Stimulated activated CD4-positive, alpha-beta T cell treated with anti-CD3 and anti-CD28 coated beads, Interleukin-12 subunit alpha, Interleukin-12 subunit beta, amount 100 ng/mL, for 4 hours (primary cell): Measurements from ENCODE around the gene TEX51.

ENCODE experiments used
- DNase-seq: peaks from one replicate; pipeline ENCODE4 v3.0.0-alpha.2; 2020

Gene TEX51

DNA sequence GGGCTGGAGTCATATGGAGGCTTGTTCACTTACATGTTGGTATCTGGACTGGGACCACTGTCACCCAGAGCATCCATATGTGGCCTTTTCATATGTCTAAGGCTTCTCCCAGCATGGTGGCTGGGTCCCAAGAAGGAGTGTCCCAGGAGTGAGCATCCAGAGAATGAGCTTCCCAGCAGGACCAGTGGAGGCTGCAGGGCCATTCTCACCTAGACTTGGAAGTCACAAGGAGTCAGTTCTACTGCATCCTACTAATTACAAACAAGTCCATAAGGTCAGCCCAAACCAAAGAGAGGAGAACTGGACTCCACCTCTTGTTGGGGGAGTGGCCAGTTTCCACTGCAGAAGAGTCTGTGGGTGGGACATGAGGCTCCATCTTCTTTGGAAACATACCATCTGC, 5.1 kb upstream of the TEX51 start:
- DNase-seq = no peak

DNA sequence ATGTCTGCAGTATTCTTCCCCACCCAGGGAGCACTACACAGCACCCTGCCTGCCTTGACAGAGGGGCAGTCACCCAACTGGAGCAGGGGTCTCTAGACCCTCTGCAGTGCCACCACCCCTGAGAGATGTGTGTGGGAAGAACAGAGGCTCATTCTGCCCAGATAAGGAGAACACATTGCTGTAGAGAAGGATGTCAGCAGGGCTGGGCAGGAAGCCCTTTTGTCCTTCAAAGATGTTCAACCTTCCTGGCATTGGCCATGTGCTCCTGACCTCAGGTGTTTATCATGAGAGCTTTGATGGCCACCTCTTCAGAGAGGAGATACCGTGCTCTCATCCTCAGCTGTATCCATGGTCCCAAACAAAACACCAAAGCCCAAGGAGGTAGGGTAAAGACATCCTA, 4.6 kb upstream of the TEX51 start:
- DNase-seq = no peak

DNA sequence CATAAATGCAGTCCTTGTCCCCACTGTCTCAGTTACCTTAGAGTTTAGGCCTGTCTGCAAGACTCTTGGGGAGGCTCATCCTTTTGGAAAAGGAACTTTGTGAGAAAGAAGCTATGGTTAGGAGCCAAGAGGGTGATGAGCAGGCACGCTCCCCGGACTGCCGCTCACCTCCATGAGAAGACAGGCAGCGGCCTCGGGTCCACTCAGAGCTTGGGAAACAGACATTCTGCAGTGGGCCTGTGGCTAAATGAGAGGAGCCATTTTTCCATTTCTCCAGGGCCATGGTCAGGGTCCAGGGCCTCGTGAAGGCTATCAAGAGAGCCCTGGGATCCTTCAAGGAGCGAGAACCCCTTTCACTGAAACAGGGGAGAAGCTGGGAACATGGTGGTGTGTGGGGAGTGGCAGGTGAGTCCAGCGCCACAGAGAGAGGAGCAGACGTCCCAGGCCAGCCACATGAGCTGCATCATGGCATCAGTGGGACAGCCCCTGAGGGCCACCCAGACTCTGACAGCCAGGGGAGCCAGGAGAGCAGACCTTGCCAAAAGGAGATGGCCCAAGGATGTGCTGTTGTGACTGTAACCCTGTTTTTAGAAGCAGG, 4.0 kb upstream of the TEX51 start:
- no peak for DNase-seq

DNA sequence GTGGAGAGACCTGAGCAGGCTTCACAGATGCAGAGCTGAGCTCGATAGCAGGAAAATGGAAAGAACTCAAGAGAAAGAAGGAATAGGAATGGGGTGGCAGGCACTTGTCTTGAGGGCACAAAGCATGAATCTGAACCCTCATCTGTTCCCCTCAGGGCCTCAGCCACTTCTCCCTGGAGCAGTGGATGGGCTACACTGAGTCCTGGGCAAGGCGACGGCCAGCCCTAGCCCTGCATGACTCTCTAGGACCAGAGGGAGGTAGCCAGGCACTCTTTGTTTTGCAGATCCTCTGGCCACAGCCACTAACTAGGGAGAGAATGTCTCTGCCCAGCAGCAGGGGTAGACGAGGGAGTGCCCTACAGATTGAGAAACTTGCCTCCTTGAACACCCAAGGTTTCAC, 3.4 kb upstream of the TEX51 start:
- DNase-seq = no peak

DNA sequence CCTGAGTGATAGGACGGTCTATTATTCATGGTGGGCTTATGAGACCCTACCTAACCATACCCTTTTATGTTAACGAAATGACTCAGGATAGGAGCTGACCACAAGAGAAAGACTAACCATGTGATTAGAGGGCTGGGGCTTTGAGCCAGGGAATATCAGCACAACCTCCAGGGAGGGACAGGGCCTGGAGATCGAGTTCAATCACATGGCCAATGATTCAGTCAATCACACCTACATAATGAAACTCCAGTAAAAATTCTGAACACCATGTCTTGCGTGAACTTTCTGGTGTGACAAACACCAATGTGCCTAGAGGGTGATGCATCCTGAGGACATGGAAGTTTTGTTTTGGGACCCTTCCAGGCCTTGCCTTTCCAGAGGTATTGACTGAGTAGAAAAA, 2.2 kb upstream of the TEX51 start:
- DNase-seq = no peak

DNA sequence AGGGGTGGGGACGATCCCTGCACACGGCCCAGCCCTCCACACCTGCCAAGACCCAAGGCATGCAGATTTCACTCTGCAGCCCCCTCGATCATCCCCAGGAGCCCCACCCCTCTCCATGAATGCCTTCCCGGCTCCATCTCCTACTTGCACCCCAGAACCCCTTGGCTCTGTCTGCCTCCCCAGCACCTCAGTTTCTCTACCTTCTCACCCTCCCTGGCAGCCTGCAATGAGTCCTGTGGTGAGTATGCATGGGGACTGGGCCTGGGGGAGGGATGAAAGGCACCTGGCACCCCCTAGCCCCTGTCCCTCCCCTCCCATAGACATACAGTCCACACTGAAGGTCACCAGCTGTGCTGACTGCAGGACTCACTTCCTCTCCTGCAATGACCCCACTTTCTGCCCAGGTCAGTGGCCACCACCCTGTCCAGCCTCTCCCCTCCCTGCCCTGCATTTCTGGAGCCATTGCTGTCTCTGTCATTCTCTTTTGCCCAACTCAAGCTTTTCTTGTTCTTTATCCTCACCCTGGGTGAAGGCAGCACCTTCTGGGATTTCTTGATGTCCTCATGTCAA, 1.0 kb downstream of the TEX51 start:
- DNase-seq = no peak

DNA sequence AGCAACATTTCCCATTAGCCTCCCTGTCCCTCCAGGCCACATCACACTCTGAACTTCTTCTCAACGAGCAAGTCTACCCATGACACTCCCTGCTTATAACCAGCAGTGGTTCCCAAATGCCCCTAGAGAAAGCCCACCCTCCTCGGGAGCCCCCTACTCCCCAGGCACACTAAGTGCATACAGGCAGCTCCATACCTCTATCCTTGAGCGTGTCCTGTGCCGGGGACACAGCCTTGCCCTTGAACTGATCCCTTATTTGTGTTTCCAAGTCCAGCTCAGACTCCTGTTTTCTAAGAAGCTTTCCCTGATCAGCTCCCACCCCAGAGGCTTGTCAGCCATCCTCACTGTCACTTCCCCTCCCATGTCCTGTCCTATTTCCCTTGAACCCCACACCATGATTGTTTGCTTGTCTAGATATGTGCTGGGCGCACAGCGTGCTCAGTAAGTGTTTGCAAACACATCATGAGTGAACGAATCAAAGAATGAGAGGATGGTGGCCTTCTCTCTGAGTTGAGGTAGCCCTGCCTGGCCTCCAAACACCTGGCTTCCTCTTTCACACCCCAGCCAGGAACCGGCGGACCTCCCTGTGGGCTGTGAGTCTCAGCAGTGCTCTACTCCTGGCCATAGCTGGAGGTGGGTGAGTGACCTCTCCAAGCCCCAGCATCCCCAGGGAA, 2.1 kb downstream of the TEX51 start:
- no peak for DNase-seq

DNA sequence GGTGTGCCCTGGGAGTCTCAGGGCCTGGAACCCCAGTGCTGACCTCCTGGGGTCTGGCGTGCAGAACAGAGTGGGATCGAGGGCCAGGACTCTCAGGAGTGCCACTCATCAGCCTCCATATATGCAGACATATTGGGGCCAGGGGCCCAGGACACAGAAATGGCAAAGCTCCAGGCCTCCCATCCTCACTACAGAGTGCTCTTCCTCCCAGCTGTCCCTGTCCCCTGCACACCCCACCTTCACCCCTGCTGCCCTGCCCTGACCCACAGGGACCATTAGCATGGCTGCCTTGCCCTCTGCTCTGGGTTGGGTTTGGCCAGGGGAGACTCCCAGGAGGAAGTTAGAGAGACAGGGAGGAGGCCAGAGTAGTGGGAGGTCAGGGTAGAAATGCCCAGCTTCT, 2.8 kb downstream of the TEX51 start:
- DNase-seq = no peak

DNA sequence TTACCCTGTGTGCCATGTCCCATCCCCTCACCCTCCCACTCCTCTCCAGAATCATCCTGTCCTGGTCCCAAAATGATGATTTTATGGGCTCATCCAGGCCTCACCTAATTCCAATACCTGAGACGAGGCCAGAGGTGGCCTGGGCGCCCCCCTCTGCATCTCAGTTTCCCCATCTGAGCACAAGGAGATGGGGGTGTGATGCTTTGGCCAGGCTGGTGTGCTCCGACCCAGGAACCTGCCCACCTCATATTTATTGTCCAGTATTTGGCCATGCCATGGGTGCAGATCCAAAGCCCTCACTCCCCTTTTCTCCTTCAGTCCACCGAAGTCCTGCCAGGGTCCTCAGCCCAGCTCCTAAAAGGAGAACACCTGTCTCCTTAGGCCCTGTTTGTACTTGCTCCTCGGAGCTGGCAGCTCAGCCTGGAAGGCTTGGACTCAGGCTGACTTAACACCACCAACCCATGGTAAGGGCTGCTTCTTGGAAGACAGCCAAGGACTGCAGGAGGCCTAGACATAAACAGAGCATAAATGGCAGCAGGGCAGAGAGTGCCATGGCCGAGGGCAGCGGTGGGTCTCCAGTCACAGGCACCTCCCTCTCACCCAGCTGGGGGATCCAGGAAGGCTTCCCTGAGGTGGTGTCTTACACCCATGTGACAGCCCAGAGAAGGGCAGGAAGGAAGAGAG, 3.6 kb downstream of the TEX51 start:
- no peak for DNase-seq

DNA sequence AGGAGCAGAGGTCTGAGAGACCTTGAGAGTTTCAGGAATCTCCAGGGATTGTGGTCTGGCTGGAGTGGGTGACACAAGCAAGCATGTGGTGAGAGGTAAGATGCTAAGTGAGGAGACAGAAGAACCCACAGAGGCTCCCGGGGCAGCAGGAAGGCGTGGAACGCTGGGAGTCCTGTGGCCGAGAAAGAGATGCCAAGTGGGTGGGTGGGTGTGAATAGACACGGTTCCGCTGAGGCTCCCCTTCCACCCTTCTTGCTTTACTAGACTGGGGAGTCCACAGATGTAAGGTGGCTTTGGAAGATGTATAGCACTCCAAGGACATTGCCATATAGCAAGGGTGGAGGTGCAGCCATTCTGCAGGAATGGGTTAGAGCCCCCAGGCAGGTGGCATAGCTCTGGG, 4.2 kb downstream of the TEX51 start:
- no peak for DNase-seq

DNA sequence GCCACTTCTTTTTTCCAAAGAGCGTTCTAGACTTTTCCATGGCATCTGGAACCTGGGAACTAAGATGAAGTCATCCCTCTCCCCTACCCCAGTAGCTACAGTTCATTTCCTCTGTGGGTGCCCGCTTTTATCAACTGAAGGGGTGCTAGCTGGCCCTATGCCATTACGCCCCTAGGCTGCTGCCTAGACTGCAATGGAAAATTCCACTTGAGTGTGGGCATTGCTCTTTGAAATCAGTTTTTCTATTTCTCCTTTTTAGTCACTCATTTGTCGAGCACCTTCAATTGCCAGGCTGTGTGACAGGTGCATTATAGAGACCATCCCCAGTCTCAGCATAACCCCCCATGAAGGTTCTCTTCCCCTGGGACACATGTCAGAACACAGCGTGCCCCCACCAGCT, 7.3 kb downstream of the TEX51 start:
- no peak for DNase-seq

DNA sequence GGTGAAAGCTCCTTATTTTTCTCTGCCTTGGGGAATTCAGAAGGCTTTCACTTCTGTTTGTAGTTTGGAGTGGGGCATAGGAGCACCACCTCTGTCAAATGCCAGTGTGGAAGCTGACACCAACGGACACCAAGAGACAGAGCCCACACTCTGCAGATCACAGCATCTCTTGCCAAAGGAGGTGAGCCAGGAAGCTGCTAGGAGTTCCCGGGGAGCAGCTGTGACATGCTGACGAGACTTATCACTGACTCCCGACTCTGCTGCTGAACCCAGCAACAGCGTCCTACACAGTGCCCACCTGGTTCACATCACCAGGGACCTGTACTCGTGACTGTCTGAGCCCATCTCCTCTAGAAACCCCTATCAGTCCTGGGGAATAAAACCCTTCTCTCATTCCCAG, 8.1 kb downstream of the TEX51 start:
- no peak for DNase-seq

DNA sequence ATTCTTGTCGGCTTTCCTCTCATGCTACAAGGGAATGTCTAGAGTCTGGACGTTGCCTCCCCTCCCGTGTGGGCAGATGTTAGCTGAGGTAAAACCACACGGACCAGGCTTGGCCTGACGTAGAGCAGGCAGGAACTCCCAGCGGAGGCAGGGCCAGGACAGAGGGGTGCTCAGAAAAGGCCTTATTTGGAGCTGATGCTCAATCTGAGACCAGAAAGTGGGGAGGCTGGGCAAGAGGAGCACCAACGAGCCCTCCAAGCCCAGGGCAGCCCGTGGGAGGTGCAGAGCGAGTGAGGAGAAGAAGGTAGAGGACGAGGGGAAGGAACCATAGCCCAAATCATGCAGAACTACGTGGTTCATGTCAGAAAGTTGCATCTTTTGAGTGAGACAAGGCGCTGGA, 9.0 kb downstream of the TEX51 start:
- DNase-seq = no peak

DNA sequence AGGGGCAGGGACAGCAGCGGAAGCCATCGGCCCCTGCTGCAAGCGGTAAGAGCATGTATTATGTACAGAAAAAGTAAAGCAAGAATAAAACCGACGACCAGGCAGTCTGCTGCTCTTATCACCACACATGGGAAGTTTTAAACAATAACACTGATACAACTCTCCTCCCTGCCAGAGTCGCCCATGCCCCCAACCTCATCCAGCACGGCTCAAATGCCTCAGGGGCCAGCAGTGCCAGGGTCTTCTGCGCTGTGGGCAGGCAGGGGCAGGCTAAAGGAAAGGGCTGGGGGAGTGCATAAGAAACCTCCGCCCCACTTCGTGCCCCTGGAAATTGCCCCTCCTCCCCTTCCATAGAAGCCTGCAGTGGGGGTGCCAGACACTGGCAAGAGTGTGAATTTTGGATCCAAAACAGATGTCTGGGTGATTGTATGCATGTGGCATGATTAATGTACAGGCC, 10.1 kb downstream of the TEX51 start:
- no peak for DNase-seq

DNA sequence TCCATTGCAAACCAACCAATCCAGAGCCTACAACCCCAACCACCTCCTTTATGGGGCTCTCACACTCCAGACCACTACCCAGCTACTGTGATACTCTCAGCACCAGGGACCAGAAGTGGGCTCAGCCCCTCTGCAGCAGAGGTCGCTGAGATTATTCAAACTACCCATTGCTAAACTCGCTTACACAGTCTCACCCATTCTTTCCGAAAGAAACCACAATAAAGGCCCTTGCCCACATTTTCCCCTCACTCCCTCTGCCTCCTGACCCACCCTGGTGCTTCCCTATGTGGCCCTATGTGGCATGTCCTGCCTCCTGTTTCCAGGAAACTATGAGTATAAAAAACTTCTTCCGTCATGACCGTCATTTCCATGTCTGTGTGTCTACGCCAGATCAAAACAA, 10.7 kb downstream of the TEX51 start:
- no peak for DNase-seq

DNA sequence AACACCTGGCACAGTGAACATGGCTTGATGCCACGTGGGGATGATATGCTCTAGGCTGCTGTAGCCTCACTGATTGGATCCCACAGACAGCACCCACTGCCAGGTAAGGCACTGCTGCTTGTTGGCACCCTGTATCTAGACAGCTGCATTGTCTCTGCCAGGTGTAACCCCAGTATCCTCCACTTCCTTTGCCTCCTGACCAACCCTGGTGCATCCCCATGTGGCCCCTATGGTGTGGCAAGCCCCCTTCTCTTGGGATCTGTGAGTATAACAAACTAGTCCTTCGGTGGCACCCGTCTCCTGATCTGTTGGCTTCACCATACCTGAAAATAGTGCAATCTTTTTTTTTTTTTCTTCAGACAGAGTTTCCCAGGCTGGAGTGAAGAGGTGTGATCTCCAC, 11.1 kb downstream of the TEX51 start:
- no peak for DNase-seq

DNA sequence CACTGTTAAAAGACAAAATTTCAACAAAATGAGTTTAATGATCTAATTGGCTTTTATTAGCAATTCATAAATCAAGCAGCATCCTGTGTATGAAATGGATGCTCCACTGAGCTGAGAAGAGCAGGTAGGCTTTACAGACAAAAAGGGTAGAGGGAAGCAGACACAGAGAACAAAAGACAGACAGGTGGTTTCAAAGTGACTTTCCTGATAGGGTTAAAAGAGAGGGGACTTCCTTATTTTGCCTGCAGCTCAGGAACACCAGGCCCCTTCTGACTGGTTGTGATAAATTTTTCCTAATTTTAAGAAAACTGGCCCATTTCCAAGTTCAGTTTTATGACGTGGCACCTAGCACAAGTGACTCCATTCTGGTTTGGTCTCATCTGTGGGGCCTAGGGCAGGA, 11.9 kb downstream of the TEX51 start:
- DNase-seq = no peak

DNA sequence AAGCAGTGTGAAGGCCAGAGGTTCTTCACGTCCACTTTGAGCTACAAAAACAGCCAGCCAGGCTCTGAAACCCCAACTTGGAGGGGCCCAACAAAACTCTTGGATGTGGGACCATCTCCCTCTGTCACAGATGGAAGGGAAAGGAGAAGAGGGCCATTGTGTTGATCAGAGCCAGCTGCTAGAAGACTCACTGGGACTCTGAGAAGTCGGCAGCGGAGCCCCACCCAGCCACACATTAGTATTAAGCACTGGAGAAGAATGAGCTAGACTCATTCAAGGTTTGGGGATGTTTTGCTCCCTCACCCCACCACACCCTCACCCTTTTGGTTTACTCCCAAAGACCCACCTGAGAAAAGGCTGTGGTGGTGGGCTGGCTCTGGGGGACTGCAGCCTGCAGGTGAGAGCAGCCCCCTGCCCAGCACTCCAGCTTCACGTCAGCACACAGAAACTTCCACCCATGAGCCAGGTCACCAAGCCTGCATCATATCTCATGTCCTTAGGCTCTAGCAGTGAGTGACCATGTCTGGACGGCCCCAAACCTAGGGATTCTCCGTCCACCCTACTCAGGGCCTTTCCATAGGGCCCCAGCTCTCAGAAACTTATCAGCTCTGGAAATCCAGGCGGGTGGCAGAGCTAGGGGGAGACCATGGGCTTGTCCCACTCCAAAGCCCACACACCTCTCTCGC, 12.6 kb downstream of the TEX51 start:
- DNase-seq = no peak

DNA sequence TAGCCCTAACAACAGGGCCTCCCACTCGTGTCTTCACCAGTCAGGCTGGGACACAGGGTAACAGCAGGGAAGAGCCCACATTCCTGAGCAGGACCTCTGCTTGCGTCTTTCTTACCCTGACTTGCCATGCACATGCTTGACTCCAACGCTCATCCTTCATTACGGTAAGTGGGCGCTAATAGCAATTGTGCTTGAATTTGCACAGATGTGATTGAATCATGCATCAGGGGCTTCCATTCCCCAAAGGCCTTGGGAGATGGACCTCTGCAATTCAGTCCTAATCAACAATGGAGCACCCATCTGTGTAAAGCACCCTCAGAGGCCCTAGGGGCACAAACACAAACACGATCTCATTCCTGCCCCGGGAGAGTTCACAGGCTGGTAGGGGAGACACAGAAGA, 13.5 kb downstream of the TEX51 start:
- DNase-seq = no peak

DNA sequence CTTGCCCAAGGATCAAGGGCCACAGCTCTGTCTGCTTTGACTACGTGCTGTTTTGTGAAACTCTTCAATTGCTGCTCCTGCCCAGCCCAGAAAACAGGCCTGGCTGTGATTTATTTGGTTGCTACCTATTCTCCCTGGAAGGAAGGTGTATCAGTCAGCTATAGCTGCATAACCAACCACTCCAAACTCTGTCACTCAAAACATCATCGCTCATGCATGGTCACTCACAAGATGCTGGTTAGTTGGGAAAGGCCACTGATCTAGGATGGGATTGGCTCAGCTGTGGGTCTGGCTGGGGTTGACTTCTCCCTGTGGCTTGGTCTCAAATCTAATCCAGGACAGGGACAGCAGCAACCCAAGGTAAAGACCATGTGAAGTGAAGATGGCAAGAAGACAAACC, 14.6 kb downstream of the TEX51 start:
- DNase-seq = no peak

DNA sequence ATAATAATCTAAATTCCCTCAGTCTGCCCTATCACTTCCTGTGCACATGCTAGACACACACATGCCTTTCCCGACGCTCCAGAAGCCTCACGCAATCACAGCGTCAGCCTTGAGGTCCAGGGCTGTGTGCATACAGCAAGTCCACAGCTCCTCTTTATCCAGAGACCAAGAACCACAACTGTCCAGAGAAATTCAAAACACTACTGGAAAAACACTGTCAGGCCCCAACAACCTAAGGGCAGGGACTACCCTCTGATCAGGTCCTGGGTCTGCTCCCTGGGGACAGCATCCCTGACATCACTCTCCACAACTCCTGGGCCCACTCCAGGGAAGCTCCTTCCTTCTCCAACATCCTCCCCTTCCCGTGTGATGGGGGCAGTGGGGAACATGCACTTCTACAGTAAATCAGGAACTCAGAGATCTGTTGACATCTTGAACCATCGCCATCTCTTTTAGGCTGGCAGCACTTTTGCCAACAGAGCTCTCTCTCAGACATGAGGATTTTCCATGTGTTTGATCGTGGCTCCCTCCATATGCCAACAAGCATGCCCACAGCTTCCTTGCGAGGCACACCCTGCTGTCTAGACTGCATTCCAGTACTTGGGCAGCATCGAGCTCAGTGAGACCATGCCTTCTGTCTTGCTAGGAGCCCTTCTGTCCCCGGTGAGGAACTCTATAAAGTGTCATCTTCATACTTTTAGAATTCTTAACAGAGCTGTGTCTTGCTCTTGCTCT, 15.4 kb downstream of the TEX51 start:
- no peak for DNase-seq

DNA sequence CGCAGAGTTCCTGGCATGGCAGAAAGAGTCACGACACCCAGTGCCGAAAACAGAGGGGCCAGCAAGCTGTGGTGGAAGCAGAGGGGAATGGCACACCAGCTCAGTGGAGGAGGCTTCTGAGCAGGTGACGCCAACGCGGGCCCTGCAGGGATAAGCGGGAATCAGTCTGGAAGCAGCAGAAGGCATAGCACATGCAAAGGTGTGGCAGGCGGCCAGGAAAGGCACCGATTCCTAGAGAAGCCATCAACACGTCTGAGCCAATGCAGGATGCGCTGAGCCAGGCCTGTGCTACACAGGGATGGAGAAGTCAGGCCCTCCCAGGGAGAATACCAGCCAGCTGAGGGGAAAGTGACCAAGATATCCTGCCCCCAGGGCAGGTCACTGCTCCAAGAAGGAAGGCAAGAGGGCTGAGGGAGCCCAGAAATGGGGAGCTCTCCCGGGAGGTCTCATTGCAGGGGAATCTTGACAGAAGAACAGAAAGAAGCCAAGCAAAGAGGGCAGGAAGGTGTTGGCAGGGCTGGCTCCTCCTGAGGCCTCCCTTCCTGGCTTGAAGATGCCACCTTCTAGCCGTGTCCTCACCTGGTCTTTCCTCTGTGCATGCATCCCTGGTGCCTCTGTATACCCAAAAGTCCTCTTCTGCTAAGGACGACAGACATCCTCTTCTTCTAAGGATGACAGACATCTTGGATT, 16.3 kb downstream of the TEX51 start:
- no peak for DNase-seq
